CD4-positive, alpha-beta T cell treated with Interleukin-4 for 1 hour (primary cell): ENCODE data around the gene IL4I1.

ENCODE experiments used
- DNase-seq, 2 donors: peaks; one replicate each; pipeline ENCODE4 v3.0.0-alpha.2; 2020 to 2022

IL4I1 gene

GRCh38 chr19:49894011-49894664, 2.5 kb downstream of the IL4I1 start:
- no peak for DNase-seq

GRCh38 chr19:49892716-49893115, 4.0 kb downstream of the IL4I1 start:
- DNase-seq, result no peak

DNA sequence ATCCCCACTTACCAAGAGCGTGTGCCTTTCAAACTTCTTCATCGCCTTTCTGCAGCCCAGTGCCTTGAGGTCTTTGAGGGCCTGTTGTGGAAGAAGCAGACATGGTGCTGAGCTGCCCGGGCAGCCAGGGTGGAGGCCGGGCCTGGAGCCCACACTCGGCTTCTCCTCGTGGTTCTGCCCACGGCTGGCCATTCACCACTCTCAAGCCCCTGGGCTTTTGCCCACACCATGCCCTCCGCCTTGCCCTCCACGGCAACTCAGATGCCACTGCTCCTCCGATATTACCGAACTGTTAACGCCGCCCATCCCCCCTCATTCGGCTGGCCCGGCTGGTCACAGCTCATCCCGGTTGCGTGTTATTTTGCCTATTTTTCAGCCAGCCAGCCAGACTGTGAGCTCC, 5.3 kb downstream of the IL4I1 start:
- DNase-seq, result no peak

DNA sequence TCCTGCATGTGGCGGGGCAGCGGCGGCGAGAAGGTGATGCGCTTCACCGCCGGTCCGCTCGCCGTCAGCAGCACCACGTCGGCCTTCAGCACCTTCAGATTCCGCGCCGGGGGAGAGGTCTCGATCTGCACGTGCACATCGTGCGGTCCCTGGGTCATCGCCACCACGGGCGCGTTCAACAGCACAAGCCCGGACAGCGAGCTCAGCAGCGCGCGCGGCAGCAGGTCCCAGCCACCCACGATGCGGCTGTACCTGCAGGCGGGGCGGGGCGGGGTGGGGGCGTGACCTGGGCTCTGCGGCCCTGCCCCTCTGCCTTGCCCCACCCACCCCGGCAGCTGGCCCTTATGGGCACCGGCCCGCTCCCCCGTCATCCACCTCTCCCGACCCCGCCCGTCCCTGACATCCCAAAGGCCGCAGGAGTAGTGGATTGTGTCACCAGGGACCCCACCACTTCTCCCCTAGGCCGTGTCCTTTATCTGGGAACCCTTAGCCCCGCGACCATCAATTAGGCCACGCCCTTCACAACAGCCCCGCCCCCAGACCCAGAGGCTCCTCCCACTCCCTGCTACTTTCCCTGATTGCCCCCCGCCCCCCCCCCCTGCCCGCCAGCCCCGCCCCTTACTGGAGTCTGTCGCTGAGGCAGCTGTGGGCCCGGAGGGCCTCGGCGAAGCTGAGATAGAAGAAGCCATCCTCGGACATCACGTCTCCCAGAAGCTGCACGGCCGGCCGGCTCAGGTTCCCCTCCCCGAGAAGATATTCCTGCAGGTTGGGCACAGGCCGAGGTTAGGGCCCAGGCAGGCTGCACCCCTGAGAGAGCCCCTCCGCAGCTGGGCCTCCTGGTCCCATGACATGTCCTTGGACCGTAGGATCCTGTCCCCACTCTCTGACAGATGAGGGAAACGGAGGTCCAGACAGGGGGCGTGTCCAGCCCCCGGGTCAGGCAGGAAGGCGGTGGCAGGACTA, 6.1 kb downstream of the IL4I1 start:
- DNase-seq, result peak; percentile 67 to 79

- peak; percentile 83 to 84 for DNase-seq
Measured at GRCh38 chr19:49889687-49890348, 6.9 kb downstream of the IL4I1 start.

DNA sequence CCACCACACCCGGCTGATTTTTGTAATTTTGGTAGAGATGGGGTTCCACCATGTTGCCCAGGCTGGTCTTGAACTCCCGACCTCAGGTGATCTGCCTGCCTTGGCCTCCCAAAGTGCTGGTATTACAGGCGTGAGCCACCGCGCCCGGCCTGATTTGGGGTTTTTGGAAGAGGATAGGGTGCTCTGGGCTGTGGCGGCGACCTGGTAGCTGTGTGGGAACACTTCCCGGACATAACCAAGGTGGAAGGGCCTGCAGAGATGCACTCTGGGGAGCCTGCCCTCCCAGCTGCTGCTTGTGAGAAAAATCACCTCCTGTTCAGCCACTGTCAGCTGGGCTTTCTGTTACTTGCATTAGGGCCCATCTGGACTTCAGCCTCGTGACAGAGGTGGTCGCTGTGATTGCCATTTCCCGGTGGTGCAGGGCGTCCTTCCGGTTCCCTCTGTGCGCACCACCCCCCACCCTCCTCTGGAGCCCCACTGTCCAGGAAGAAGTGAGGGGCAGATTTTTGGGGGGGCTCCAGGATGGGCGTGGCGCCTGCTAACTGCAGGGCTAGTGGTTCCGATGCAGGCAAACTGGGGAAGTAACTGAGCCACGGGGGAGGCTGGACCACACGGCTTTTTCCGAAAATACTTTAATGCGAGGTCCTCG, 7.5 kb downstream of the IL4I1 start:
- no peak for DNase-seq

DNA sequence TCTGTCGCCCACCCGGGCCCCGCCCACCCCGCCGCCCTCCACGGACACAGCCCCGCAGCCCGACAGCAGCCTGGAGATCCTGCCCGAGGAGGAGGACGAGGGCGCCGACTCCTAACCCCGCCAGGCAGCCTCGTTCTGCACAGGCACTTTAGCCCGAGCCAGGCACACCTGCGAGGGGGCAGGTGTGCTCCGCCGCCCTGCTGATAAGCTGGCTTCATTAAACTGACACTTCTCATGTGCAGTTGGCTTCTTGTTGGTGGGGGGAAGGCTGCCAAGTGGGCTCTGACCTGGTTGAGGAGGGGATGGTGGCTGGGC, 8.2 kb downstream of the IL4I1 start:
- no peak for DNase-seq

- no peak for DNase-seq
Measured at GRCh38 chr19:49887665-49888509, 8.8 kb downstream of the IL4I1 start.

DNA sequence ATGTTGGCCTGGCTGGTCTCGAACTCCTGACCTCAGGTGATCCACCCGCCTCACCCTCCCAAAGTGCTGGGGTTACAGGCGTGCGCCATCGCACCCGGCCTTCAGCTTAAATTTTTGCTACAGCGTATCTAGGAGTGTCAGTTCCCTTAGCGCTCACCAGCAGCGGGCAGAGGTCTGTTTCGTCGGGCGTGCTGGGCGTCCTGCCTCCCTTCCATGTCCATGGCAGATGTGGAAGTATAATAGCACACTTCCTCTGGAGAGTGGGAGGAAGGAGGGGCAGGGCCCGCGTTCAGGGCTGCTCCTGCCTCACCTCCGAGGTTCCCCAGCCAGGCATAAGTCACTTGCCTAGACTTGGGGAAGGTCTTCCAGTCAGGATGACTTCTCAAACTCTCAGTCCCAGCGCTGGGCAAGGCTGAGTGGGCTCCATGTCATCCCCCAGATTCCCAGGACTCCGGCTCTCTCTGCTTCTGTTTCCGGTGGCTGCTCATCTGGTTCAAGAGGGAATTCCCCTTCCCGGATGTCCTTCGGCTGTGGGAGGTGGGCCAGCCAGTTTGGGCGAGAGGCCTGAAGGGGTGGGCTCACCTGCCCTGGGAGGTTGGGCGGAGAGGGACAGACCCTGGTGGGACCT, 9.5 kb downstream of the IL4I1 start:
- no peak for DNase-seq

GRCh38 chr19:49884760-49885159, 11.9 kb downstream of the IL4I1 start:
- no peak for DNase-seq

GRCh38 chr19:49884109-49884508, 12.6 kb downstream of the IL4I1 start:
- no peak for DNase-seq

- DNase-seq, result no peak
Measured at GRCh38 chr19:49883094-49883493, 13.6 kb downstream of the IL4I1 start.

DNA sequence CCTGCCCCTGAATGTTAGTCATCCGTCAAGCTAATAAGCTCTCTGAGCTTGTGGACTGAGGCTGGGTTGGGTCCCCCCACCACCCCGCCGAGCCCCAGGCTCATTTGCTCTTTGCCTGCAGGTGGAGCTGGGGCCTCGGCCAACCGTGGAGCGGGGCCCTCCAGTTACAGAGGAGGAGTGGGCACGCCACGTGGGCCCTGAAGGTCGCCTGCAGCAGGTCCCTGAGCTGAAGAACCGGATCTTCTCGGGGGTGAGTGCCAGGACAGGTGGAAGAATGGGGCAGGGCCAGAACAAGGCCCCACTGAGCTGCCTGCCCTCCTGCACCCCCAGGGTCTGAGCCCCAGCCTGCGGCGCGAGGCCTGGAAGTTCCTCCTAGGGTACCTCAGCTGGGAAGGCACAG, 14.0 kb downstream of the IL4I1 start:
- DNase-seq, result no peak

GRCh38 chr19:49881672-49882394, 14.9 kb downstream of the IL4I1 start:
- DNase-seq, result no peak

GRCh38 chr19:49881186-49881585, 15.5 kb downstream of the IL4I1 start:
- no peak for DNase-seq

- DNase-seq, result no peak
Measured at GRCh38 chr19:49880162-49880869, 16.4 kb downstream of the IL4I1 start.

GRCh38 chr19:49879243-49879963, 17.3 kb downstream of the IL4I1 start:
- DNase-seq, result no peak

DNA sequence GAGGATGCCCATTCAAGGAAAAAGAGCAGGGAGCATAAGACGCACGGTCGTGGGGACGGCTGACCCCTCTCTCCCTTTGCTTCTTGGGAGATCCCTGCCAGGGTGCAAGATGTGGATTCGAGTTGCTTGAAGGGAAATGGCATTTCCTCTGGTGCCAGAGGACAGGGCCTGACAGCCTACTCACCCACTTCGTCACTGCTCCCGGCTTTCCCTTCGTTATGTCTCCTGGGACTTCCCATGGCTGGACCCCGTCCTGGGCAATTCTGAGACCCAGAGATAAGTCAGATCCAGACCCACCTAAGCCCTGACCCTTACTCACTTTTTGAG, 18.0 kb downstream of the IL4I1 start:
- no peak for DNase-seq

DNA sequence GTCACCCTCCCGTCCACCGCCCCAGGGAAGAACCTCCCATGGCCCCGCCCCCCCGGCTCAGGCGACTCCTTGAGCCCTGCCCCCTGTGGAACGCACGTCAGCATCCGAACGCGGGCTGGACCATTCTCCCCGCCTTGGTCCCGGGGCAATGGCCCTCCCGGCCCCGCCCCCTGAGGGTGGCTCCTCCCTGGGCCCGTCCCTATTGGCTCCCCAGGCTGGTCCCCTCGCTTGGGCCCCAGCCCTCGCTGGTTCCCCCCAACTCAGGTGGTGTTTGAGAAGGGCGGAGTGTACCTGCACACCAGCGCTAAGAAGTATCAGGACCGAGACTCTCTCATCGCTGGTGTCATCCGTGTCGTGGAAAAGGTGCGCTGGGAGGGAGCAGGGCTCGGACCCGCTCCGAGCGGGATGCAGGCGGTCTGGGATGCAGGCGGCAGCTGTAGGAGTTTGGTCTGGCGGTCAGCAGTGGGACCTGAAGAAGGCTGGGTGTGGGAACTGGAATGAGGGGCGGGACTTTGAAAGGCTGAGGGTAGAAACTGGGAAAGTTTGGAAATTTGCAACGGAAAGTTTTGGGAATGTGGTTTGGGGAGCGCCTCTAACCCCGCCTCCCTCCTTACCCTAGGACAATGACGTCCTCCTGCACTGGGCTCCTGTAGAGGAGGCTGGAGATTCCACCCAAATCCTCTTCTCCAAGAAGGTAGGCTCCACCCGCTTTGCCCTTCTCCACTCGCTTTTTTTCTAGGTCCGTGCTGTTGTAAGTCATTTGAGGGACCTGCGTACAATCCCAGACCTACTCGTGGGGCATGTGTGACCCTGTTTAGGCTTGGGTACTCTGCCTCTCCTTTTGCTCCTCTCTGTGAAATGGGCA, 18.6 kb downstream of the IL4I1 start:
- DNase-seq, result peak; percentile 98 to 99
